HG03103 (cell line): ENCODE data around the gene SLC8A2.
"Not testable (repeated sequence)": the region's sequence is repeated elsewhere in the genome, so short reads cannot be mapped to it uniquely, and the experiment has no call there.

Source experiments
- ATAC-seq: cut with Tn5 transposase; IDR thresholded peaks from one replicate; pipeline ENCODE4 v1.9.1; 2021; ENCODE audit warnings: low read depth; ENCODE audit not compliant: unreplicated experiment

The SLC8A2 gene

DNA sequence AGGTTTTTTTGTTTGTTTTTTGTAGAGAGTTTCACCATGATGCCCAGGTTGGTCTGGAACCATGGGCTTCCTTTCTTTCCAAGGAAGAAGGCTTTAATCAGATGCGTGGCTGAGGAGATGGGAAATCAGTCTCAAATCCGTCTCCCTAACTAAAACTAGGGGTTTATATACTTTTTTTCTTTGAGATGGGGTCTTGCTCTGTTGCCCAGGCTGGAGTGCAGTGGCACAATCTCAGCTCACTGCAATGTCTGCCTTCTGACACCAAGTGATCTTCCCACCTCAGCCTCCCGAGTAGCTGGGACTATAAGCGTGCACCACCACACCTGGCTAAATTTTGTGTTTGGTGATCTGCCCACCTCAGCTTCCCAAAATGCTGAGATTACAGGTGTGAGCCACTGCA lies 87.2 kb downstream of the SLC8A2 start:
- ATAC-seq, result not testable (repeated sequence)

DNA sequence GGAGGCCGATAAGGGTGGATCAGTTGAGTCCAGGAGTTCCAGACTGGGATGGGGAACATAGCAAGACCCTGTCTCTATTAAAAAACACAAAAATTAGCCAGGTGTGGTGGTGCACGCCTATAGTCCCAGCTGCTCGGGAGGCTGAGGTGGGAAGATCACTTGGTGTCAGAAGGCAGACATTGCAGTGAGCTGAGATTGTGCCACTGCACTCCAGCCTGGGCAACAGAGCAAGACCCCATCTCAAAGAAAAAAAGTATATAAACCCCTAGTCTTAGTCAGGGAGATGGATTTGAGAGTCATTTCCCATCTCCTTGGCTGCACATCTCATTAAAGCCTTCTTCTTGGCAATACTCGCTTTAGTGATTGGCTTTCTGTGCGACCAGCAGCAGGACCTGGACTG lies 87.8 kb downstream of the SLC8A2 start:
- ATAC-seq, result not testable (repeated sequence)

DNA sequence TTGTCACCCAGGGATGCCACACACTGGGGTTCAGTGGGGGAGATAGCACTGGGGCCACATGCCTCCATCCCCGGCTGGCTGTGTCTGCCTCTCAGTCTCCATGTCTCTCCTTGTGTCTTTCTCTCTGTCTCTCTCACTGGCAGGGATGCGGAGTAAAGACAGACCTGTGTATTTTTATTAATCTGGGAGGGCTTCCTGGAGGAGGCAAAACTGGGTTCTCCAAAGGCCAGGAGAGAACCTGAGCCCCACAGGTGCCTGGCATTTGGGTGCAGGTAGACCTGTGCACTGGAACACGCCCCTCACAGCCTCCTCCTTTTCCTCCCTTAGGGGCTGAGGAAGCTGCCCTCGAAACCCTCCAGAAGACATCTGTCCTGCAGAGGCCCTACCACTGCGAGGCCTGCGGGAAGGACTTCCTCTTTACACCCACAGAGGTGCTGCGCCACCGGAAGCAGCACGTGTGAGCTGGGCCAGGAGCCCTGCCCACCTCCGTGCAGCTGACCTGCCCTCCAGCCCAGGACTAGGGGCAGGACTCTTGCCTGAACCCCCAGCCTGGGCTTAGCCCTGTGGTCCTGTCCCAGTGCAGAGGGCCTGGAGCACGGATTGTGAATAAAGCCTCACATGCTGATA lies 89.9 kb downstream of the SLC8A2 start:
- ATAC-seq, result no peak

DNA sequence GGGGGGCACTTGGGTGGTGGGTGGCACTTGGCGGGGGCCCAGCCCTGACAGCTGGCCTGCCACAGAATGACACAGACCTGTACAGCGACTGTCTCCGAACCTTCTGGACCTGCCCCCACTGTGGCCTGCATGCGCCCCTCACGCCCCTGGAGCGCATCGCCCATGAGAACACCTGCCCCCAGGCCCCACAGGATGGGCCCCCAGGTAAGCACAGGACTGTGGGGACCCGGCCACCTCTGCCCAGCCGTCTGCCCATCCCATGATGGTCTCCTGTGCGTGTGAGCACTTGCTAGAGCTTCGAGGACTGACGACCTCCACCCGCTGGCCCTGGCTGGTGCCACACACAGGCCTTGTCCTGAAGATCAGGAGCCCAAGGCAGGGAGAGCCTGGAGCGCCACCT lies 90.6 kb downstream of the SLC8A2 start:
- ATAC-seq, result no peak

DNA sequence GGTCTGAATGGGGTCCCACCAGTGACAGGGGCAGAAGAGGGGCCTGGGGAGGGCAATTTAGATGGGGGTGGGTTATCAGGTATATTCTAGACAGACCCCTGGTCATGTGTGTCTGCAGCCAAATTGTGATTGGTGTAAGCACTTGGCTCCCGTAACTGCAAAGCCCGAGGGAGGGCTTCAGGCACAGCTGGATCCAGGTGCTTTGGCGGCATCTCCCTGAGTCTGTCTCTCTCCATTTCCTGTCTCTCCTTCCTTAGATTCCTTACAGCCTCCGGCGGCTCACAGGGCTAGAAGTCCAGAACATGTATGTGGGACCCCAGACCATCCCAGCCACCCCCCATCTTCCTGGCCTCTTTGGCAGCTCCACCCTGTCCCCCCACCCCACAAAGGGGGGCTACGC lies 91.1 kb downstream of the SLC8A2 start:
- no peak for ATAC-seq

DNA sequence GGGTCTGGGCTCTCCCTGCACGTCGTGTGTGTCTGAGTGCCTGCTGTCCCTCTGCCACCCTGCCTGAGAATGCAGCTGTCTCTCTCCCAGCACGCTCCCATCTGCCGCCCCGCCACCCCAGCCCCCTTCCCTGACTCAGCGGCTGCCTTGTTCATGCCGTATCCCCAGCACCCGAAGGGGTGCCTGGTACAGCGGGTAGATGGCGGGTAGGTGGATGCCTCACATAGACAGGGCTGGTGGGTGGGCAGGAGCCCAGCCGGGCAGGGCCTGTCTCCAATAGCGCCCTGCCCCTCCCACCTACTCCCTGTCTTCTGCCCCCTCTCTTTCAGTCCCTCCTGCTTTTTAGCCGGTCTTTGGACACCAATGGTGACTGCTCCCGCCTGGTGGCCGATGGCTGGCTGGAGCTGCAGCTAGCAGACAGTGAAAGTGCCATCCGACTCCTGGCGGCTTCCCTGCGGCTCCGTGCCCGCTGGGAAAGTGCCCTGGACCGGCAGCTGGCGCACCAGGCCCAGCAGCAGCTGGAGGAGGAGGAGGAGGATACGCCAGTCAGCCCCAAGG lies 92.2 kb downstream of the SLC8A2 start:
- no peak for ATAC-seq

DNA sequence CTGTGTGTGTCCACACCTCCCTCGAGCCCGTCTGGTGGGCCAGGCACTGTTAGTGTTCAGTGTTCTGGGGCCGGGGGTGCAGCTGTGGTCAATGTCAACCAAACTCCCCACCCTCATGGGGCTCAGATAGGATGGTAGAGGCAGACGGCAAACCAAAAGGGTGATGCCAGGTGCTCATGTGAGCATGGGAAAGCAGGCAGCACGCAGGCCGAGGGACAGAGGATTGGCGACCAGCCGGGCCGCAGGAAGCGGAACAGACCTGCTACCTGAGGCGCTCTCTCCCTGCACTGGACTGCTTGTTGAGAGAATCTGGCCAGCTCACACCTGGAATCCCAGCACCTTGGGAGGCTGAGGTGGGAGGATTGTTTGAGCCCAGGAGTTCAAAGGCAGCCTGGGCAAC lies 93.4 kb downstream of the SLC8A2 start:
- no peak for ATAC-seq
